Stimulated activated CD4-positive, alpha-beta T cell treated with anti-CD3 and anti-CD28 coated beads, Interleukin-1b, Interleukin-23, amount 100 ng/mL, for 1 hour (primary cell): Measurements from ENCODE around the gene USP37.

Experiments used
- DNase-seq, 2 donors: peaks; one replicate each; pipeline ENCODE4 v3.0.0-alpha.2; 2020; ENCODE audit warnings: low read depth in 2 of 2

Gene USP37

DNA sequence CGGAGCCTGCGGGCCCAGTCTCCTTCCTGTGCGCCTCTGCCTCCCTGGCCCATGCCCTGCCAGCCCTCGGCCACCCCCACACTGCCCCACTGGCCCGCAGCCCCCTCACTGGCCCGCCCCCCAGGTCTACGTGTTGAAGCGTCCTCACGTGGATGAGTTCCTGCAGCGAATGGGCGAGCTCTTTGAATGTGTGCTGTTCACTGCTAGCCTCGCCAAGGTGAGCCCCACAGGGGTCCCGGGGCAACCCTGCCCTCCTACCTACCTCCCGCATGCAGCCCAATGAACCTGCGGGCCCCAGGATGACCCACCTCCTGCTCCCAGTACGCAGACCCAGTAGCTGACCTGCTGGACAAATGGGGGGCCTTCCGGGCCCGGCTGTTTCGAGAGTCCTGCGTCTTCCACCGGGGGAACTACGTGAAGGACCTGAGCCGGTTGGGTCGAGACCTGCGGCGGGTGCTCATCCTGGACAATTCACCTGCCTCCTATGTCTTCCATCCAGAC, 165.2 kb downstream of the USP37 start:
- DNase-seq: no peak

DNA sequence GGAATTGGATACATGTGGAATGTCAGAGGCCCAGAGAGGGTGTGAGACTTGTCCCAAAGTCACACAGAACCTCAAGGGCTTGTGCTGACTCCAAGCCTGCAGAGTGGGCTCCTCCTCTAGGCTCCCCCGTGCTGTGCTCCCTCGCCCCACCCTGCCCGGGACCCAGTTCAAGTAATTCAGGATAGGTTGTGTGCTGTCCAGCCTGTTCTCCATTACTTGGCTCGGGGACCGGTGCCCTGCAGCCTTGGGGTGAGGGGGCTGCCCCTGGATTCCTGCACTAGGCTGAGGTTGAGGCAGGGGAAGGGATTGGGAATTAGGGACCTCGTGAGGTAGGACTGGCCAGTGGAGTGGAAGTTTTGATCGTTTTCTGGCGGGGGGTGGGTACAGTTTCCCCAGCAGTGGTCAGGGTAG, 165.7 kb downstream of the USP37 start:
- no peak for DNase-seq

DNA sequence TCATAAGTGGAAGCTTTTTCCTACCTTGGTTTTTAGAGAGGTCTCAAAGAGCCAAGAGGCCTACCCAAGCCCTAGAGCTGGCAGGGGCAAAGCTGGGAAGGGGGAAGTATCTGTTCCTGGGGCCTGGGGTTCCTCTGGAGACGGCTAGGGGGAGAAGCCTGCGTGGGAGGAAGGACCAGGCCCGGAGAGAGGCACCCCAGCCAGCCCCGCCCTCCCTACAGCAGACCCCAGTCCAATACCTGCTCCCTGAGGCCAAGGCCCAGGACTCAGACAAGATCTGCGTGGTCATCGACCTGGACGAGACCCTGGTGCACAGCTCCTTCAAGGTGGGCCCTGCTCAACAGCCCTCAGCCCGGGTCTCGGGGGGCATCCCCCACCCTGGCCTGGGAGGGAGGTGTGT, 166.3 kb downstream of the USP37 start:
- no peak for DNase-seq

DNA sequence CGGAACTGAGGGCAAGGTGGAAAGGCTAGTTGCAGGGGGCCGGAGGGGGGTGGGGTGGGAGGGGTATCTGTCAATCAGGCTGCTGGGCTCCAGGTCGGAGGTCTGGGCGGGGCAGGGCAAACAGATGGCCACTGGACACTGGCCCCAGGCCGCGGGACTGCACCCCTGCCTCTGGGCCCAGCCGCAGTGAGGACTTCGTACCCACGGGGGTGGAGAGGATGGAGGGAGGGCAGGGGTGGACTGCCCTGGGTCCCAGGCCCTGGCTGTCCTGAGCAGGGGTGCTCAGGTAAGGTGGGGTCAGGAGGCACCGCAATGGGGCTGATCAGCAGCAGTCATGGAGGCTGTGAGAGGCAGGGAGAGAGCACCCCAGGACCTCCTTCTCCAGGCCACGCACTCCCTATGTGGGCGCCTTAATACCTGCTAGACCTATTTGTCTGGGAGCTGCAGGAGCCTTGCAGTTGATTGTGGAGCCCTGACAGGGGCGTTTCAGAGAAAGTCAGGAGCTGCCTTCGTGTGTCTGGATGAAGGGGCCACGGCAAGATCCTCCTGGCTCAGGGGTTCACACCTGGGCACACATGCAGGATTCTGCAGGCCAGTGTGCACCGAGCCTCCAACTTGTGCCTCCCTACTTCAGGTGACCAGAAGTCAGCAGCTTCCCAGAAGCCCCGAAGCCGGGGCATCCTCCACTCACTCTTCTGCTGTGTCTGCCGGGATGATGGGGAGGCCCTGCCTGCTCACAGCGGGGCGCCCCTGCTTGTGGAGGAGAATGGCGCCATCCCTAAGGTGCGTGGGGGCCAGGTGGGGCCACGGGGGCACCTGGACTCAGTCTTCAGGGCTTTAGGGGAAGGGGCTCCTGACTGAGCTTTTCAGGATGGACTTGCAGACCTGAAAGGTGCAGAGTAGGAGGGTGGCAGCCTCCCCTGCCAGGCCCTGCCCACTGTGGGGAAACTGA, 166.9 kb downstream of the USP37 start:
- no peak for DNase-seq
